Umbilical cord (tissue), 2 donors: Measurements from ENCODE around the gene B4GALT6. TPM values are rescaled to one million over a fixed set of nuclear protein-coding genes. Genes with fewer than 3 reads are reported as not detected.

Source experiments
- DNase-seq: peaks from one replicate; pipeline ENCODE4 v3.0.0-alpha.2; 2015; ENCODE audit warnings: low spot score
- total RNA-seq: library from RNA; depleted of rRNA; stranded (reverse); fragments of >200 nt; gene quantifications from one replicate; pipeline ENCODE4 v1.2.3, GENCODE V29; 2014; ENCODE audit warnings: low replicate concordance; ENCODE audit not compliant: insufficient read depth

Gene B4GALT6
- total RNA-seq, 1 donor from 2014 or later: 3.9 TPM

DNA sequence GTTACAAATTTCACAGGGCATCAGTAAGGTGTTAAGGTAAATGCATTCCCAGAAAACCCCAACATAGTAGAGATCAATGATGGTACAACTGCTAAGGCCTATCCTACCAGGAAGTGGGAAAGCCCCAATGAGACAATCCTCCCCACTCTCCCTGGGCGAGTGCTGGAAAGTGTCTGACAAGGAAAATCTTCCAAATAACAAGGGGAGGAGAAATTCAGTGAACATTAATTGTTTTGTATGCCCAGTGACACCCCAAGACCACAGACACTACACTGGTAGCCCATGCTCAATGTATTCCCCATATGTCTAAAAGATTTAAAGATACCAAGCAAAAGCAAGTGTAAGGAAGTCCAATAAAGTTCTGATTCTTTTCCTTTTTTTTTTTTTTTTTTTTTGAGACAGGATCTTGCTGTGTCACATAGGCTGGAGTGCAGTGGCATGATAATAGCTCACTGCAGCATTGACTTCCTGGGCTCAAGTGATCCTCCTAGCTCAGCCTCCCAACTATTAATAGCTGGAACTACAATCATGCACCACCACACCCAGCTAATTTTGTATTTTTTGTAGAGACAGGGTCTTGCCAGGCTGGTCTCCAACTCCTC, 24.7 kb downstream of the B4GALT6 start:
- DNase-seq: no peak

GRCh38 chr18:31658670-31659575, 25.5 kb downstream of the B4GALT6 start:
- no peak for DNase-seq

GRCh38 chr18:31657823-31658669, 26.3 kb downstream of the B4GALT6 start:
- DNase-seq: no peak

GRCh38 chr18:31656754-31657153, 27.6 kb downstream of the B4GALT6 start:
- DNase-seq: no peak

- DNase-seq: no peak
Observed at GRCh38 chr18:31655354-31655753, 29.0 kb downstream of the B4GALT6 start.

DNA sequence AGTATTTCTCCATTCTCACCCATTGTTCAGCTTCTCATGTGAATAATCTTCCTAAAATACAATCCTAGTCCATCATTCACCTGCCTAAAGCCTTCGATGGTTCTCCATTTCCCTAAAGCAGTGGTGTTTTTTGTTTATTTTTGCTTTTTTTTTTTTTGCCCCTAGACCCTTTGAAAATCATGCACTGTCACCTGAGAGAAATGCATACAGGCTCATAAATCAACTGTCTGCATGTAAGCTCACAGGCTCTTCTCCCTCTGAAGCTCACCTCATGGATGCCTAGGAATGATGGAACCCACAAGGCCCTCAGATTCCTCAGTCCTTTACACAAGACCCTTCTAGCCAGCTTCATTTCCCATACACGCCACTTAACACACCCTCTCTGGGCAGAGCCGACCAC, 31.5 kb downstream of the B4GALT6 start:
- DNase-seq: no peak

- DNase-seq: no peak
Observed at GRCh38 chr18:31652357-31652756, 32.0 kb downstream of the B4GALT6 start.

GRCh38 chr18:31651369-31651768, 33.0 kb downstream of the B4GALT6 start:
- DNase-seq: no peak

GRCh38 chr18:31649978-31650719, 34.2 kb downstream of the B4GALT6 start:
- DNase-seq: no peak

- DNase-seq: no peak
Observed at GRCh38 chr18:31649449-31649848, 34.9 kb downstream of the B4GALT6 start.

DNA sequence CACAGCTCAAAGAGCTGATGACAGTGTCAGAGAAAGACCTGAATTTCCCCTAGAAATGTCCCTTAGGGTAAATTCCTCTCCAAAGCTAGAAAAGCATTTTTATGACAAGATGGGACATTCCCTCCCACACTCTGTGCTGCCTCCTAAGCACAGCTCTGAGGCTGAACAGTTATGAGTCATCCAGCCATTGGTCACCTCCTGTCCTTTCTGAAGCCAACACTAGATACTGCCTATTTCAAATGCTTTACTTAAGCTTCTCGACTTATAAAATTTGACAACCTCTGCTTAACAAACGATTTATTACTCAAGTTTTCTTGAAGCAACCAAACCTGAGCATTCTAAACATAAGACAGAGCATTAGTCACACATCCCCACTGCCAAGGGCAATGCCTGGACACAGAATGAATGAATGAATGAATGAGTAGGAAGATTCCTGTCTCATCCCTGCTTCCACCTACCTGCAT, 35.4 kb downstream of the B4GALT6 start:
- DNase-seq: peak; percentile 84

GRCh38 chr18:31648458-31648857, 35.9 kb downstream of the B4GALT6 start:
- DNase-seq: no peak

DNA sequence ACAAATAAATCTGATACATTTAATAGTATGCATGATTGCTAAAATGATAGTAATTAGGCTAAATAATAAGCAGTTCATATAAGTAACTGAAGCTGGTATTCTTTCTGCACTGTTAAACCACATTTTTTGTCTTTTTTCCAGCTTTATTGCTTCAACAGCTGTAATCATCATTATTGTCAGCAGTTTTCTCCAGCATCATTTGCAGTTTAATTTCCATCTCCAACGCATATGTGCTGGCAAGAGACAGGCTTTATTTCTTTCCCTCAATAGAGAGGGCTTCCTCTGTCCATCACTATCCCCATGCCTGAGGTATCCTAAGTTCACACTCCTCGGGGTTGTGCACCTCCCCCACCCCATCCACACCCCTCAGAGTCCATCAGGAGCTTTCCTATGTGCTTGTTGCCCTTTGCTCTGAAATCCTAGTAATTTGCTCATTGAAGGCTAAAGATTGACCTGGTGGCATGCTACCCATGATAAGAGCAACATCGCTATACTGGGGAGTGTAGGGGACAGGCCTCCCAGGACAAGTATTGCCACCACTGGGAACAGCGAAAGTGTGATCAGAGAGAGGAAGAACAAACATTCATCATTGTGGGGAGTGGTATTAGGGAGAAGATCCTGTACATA, 37.1 kb downstream of the B4GALT6 start:
- DNase-seq: no peak

DNA sequence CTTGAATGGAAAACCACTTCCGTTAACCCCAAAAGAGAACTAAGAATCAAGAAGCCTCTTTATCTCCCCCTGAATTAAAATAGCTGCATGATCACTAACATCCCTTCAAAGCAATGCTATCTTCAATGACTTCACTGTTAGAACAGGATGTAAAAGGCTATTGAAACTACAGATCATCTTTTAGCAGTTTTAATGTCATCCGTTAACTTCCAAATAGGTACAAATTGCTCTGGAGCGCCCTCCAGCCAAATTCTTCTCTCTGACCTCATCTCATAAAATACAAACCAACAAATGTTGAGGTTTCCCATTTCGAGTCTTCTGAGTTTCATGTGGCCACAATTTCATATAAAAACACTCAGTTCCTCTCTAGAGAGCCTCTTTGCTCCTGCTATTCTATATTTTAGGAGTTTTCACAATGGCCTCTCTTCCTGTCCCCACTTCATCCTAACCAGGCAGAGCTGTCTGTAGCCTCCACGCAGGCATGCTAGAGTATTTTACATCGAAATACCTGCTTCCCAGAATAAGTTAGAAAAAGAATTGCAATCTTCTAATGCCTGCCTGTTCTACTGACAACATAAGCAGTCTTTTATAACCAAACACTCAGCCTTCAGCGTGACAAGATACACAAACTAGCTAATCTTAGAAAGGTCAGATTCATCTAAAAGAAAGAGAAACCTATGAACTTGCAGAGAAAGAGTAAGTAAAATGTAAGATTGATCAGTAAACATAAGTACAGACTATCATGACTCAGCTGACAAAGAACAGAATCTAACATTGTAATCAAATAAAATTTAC, 37.9 kb downstream of the B4GALT6 start:
- no peak for DNase-seq

GRCh38 chr18:31645411-31645810, 39.0 kb downstream of the B4GALT6 start:
- no peak for DNase-seq

- no peak for DNase-seq
Observed at GRCh38 chr18:31643003-31643402, 41.4 kb downstream of the B4GALT6 start.

GRCh38 chr18:31637445-31637844, 46.9 kb downstream of the B4GALT6 start:
- no peak for DNase-seq

DNA sequence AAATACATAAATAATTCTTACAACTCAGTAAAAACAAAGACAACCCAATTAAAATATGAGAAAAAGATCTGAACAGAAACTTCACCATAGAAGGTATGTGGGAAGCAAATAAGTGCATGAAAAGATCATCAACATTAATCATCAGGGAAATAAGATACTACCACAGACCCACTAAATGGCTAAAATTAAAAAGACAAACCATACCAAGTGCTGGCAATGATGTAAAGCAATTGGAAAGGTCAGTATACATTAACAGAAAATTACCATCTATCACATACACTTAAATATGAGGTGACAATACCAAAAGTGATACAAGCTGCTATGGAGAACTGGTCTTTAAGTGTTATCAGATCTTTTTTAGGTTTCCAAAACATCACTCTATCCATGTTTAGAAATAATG, 48.0 kb downstream of the B4GALT6 start:
- no peak for DNase-seq

- DNase-seq: no peak
Observed at GRCh38 chr18:31634331-31634713, 50.1 kb downstream of the B4GALT6 start.
